ENCODE measurements around the gene NAIF1.

GRCh38 chr9:128102196-128102595, 35.1 kb upstream of the NAIF1 start:
- TF ChIP-seq POLR2AphosphoS5 (IDR thresholded peaks at IDR 0.05; ENCODE audit: low read depth, low read length) (no peak), FOXP2 (optimal IDR thresholded peaks at IDR 0.05; ENCODE audit: borderline replicate concordance, extremely low read depth, extremely low read length, insufficient read depth) (no peak)

Measured in PFSK-1 (cell line).